ENCODE results near the gene TTK.

The TTK gene

DNA sequence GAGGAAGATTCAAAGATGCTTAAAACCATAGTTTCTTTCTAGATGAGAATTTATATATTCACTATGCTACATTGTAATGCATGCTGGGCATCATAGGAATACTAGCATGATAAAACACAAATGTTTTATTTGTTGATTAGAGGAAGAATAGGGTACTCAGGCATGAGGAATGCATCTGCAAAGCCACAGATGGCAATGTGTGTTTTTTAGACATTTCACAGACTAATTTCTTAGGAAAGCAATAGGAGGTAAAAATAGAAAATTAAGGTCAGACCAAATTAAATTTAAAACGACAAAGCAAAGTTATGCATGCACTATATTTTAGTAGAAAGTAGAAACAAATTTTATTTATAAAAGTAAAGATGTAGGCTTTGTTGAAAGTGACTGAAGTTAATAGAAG, 2.1 kb downstream of the TTK start:
- no peak for DNase-seq (ENCODE audit: low spot score)
- Histone ChIP-seq H2AK5ac (ENCODE audit: low read depth, low read length) (no peak overlapping the region), H4K91ac (ENCODE audit: low read depth, low read length, poor library complexity) (no peak overlapping the region), H3K9me3 (replicated peaks in 1 of 2; ENCODE audit: control insufficient read depth in 2 of 2, insufficient read depth in 1 of 2, low read depth in 1 of 2, low read length in 2 of 2) (no peaks in the 10 kb centered on the region), H2BK15ac (ENCODE audit: low read length) (no peak overlapping the region), H3K14ac (ENCODE audit: low read length) (no peak overlapping the region), H2BK12ac (ENCODE audit: low read length) (no peak overlapping the region), H3K27ac (replicated peaks; ENCODE audit: low read length) (no peak overlapping the region), H3K27me3 (ENCODE audit: control insufficient read depth in 3 of 3, insufficient read depth in 3 of 3, low read depth in 1 of 3, low read length in 3 of 3) (no peaks in the 10 kb centered on the region), H3K4me2 (ENCODE audit: insufficient read depth, low read length, poor library complexity, severe bottlenecking) (no peak overlapping the region), H4K8ac (ENCODE audit: low read depth, low read length) (no peak overlapping the region), H3K4ac (ENCODE audit: low read length) (no peak overlapping the region), H3K79me1 (ENCODE audit: low read depth, low read length) (peaks cover 4% of the 10 kb centered on the region), H2AFZ (ENCODE audit: low read length) (no peak overlapping the region), H2BK120ac (ENCODE audit: low read depth, low read length) (no peak overlapping the region), H3K18ac (ENCODE audit: low read length) (no peak overlapping the region), H3K4me3 (ENCODE audit: low read length in 2 of 2) (no peak overlapping the region), H3K4me1 (ENCODE audit: control insufficient read depth in 2 of 2, insufficient read depth in 1 of 2, low read depth in 1 of 2, low read length in 2 of 2) (peaks cover 0 to 2% of the 10 kb centered on the region in 2 donors), H3K23ac (ENCODE audit: low read depth, low read length, poor library complexity) (no peak overlapping the region), H3K36me3 (replicated peaks in 1 of 2; ENCODE audit: control insufficient read depth in 2 of 2, insufficient read depth in 2 of 2, low read length in 2 of 2) (peaks cover 6 to 58% of the 10 kb centered on the region in 2 donors), H2BK5ac (ENCODE audit: low read length) (no peak overlapping the region), H3K9ac (ENCODE audit: low read depth, low read length, poor library complexity) (no peak overlapping the region)
- WGBS, 2 donors (ENCODE audit: extremely low coverage in 2 of 2, insufficient read length in 2 of 2, insufficient replicate concordance in 1 of 2): no CpG with 5 or more reads among the region's 1 CpG

DNA sequence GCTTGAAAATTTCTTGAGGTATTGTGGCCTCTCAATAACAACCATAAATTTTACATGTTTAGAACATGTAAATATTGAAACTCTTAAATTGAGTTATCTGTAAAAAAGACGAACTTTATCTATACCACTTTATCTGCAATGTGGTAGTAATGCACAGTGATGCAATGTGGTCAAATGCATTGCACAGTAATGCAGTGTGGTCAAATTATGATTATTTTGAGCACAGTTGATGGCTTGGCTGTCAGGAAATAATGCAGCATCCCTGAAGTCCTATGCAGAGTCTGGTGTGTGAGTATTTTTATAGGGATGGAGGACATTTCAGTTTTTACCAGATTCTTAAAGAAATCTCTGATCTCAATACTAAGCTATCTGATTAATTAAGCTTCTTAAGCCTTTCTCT, 5.1 kb downstream of the TTK start:
- no peak overlapping the region for H2BK5ac ChIP-seq (ENCODE audit: low read length)
- no peak overlapping the region for H2AFZ ChIP-seq (ENCODE audit: low read length)
- H3K27ac ChIP-seq (replicated peaks; ENCODE audit: low read length): no peak overlapping the region
- no peaks in the 10 kb centered on the region for H3K9me3 ChIP-seq (replicated peaks in 1 of 2; ENCODE audit: control insufficient read depth in 2 of 2, insufficient read depth in 1 of 2, low read depth in 1 of 2, low read length in 2 of 2)
- WGBS, 2 donors (ENCODE audit: extremely low coverage in 2 of 2, insufficient read length in 2 of 2, insufficient replicate concordance in 1 of 2): no CpG with 5 or more reads among the region's 1 CpG
- H3K18ac ChIP-seq (ENCODE audit: low read length): no peak overlapping the region
- no peak overlapping the region for H3K4me2 ChIP-seq (ENCODE audit: insufficient read depth, low read length, poor library complexity, severe bottlenecking)
- H3K23ac ChIP-seq (ENCODE audit: low read depth, low read length, poor library complexity): no peak overlapping the region
- no peaks in the 10 kb centered on the region for H3K27me3 ChIP-seq (ENCODE audit: control insufficient read depth in 3 of 3, insufficient read depth in 3 of 3, low read depth in 1 of 3, low read length in 3 of 3)
- H2BK15ac ChIP-seq (ENCODE audit: low read length): no peak overlapping the region
- H2BK12ac ChIP-seq (ENCODE audit: low read length): no peak overlapping the region
- DNase-seq (ENCODE audit: low spot score): no peak
- no peak overlapping the region for H4K91ac ChIP-seq (ENCODE audit: low read depth, low read length, poor library complexity)
- H3K4me3 ChIP-seq (ENCODE audit: low read length in 2 of 2): no peak overlapping the region
- no peak overlapping the region for H3K9ac ChIP-seq (ENCODE audit: low read depth, low read length, poor library complexity)
- H3K79me1 ChIP-seq (ENCODE audit: low read depth, low read length): peaks cover 3% of the 10 kb centered on the region
- H3K4ac ChIP-seq (ENCODE audit: low read length): no peak overlapping the region
- no peak overlapping the region for H3K14ac ChIP-seq (ENCODE audit: low read length)
- peaks cover 8 to 87% of the 10 kb centered on the region in 2 donors for H3K36me3 ChIP-seq (replicated peaks in 1 of 2; ENCODE audit: control insufficient read depth in 2 of 2, insufficient read depth in 2 of 2, low read length in 2 of 2)
- no peaks in the 10 kb centered on the region for H3K4me1 ChIP-seq (ENCODE audit: control insufficient read depth in 2 of 2, insufficient read depth in 1 of 2, low read depth in 1 of 2, low read length in 2 of 2)
- H2AK5ac ChIP-seq (ENCODE audit: low read depth, low read length): no peak overlapping the region
- H2BK120ac ChIP-seq (ENCODE audit: low read depth, low read length): no peak overlapping the region
- H4K8ac ChIP-seq (ENCODE audit: low read depth, low read length): no peak overlapping the region

DNA sequence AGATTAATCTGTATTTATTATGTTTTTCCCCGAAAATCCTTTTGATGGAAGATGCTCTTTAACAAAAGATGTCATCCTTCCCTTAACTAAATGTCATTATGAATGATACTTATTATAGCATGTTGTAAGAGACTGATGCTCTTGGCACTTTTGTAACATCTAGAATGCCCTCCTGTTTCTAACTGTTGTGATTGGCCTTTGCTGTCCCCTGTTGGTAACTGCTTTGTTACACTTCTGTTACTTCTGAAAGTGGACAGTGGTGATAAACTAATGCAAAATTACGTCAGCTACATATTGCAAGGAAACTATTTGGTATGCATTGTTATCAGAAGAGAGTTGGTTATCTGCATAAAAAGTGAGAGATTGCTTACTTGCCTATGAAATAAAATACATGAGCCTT, 5.8 kb downstream of the TTK start:
- Histone ChIP-seq H3K14ac (ENCODE audit: low read length) (no peak overlapping the region), H3K36me3 (replicated peaks in 1 of 2; ENCODE audit: control insufficient read depth in 2 of 2, insufficient read depth in 2 of 2, low read length in 2 of 2) (peaks cover 8 to 95% of the 10 kb centered on the region in 2 donors)

DNA sequence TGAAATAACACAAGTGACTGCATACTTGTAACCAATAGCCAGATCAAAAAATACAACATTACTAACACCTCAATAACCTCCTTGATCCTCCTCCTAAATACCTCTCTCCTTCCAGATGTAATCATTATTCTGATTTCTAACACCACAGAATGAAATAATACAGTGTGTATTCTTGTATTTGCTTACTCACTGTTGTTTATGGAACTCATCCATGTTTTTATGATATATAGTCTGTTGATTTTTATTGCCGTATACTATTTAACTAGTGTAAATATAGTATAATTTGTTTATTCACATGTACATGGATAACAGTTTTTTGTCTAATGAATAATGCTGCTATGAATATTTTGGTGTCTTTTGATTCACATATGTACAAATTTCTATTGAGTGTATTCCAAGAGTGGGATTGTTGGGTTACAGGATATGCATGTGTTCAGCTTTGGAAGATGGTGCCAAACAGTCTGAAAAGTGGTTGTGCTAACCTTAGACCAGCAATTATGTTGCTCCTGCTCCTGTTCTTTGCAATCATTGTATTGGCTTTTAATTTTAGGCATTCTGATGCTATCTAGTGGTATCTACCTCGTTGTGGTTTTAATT, 11.5 kb downstream of the TTK start:
- Histone ChIP-seq H2AK5ac (ENCODE audit: low read depth, low read length) (no peak overlapping the region), H2AFZ (ENCODE audit: low read length) (no peak overlapping the region), H4K91ac (ENCODE audit: low read depth, low read length, poor library complexity) (no peak overlapping the region), H3K9me3 (replicated peaks in 1 of 2; ENCODE audit: control insufficient read depth in 2 of 2, insufficient read depth in 1 of 2, low read depth in 1 of 2, low read length in 2 of 2) (no peaks in the 10 kb centered on the region), H3K23ac (ENCODE audit: low read depth, low read length, poor library complexity) (no peak overlapping the region), H3K9ac (ENCODE audit: low read depth, low read length, poor library complexity) (no peak overlapping the region), H3K36me3 (replicated peaks in 1 of 2; ENCODE audit: control insufficient read depth in 2 of 2, insufficient read depth in 2 of 2, low read length in 2 of 2) (peaks cover 9 to 94% of the 10 kb centered on the region in 2 donors), H2BK12ac (ENCODE audit: low read length) (no peak overlapping the region), H3K4me3 (ENCODE audit: low read length in 2 of 2) (no peak overlapping the region), H3K18ac (ENCODE audit: low read length) (no peak overlapping the region), H2BK15ac (ENCODE audit: low read length) (no peak overlapping the region), H2BK120ac (ENCODE audit: low read depth, low read length) (no peak overlapping the region), H3K4me2 (ENCODE audit: insufficient read depth, low read length, poor library complexity, severe bottlenecking) (no peak overlapping the region), H3K14ac (ENCODE audit: low read length) (no peak overlapping the region), H3K4me1 (ENCODE audit: control insufficient read depth in 2 of 2, insufficient read depth in 1 of 2, low read depth in 1 of 2, low read length in 2 of 2) (no peaks in the 10 kb centered on the region), H3K79me1 (ENCODE audit: low read depth, low read length) (no peaks in the 10 kb centered on the region), H2BK5ac (ENCODE audit: low read length) (no peak overlapping the region), H3K27me3 (ENCODE audit: control insufficient read depth in 3 of 3, insufficient read depth in 3 of 3, low read depth in 1 of 3, low read length in 3 of 3) (no peaks in the 10 kb centered on the region), H3K4ac (ENCODE audit: low read length) (no peak overlapping the region), H3K27ac (replicated peaks; ENCODE audit: low read length) (no peak overlapping the region), H4K8ac (ENCODE audit: low read depth, low read length) (no peak overlapping the region)
- no peak for DNase-seq (ENCODE audit: low spot score)
- no CpG with 5 or more reads among the region's 2 CpGs for WGBS, 2 donors (ENCODE audit: extremely low coverage in 2 of 2, insufficient read length in 2 of 2, insufficient replicate concordance in 1 of 2)

More for the DNA sequence above, 5.8 kb downstream of the TTK start:
- no peak overlapping the region for H3K4ac ChIP-seq (ENCODE audit: low read length)
- no peak overlapping the region for H3K27ac ChIP-seq (replicated peaks; ENCODE audit: low read length)
- no peaks in the 10 kb centered on the region for H3K27me3 ChIP-seq (ENCODE audit: control insufficient read depth in 3 of 3, insufficient read depth in 3 of 3, low read depth in 1 of 3, low read length in 3 of 3)
- no peak overlapping the region for H4K91ac ChIP-seq (ENCODE audit: low read depth, low read length, poor library complexity)
- H3K9ac ChIP-seq (ENCODE audit: low read depth, low read length, poor library complexity): no peak overlapping the region
- no peak for DNase-seq (ENCODE audit: low spot score)
- H2BK12ac ChIP-seq (ENCODE audit: low read length): no peak overlapping the region
- no peak overlapping the region for H3K4me2 ChIP-seq (ENCODE audit: insufficient read depth, low read length, poor library complexity, severe bottlenecking)
- no peak overlapping the region for H2BK120ac ChIP-seq (ENCODE audit: low read depth, low read length)
- no peaks in the 10 kb centered on the region for H3K4me1 ChIP-seq (ENCODE audit: control insufficient read depth in 2 of 2, insufficient read depth in 1 of 2, low read depth in 1 of 2, low read length in 2 of 2)
- no peak overlapping the region for H3K18ac ChIP-seq (ENCODE audit: low read length)
- H3K9me3 ChIP-seq (replicated peaks in 1 of 2; ENCODE audit: control insufficient read depth in 2 of 2, insufficient read depth in 1 of 2, low read depth in 1 of 2, low read length in 2 of 2): no peaks in the 10 kb centered on the region
- H2BK15ac ChIP-seq (ENCODE audit: low read length): no peak overlapping the region
- no peak overlapping the region for H4K8ac ChIP-seq (ENCODE audit: low read depth, low read length)
- no peak overlapping the region for H2AFZ ChIP-seq (ENCODE audit: low read length)
- no peak overlapping the region for H2AK5ac ChIP-seq (ENCODE audit: low read depth, low read length)
- H3K23ac ChIP-seq (ENCODE audit: low read depth, low read length, poor library complexity): no peak overlapping the region
- H3K4me3 ChIP-seq (ENCODE audit: low read length in 2 of 2): no peak overlapping the region
- no CpG with 5 or more reads among the region's 2 CpGs for WGBS, 2 donors (ENCODE audit: extremely low coverage in 2 of 2, insufficient read length in 2 of 2, insufficient replicate concordance in 1 of 2)
- H2BK5ac ChIP-seq (ENCODE audit: low read length): no peak overlapping the region
- H3K79me1 ChIP-seq (ENCODE audit: low read depth, low read length): peaks cover 1% of the 10 kb centered on the region

All from neuronal stem cell (in vitro differentiated cells).